ENCODE data around the gene ERGIC1.
A peak's percentile ranks its signal among the peaks of the same experiment; 100 is the strongest.

The ERGIC1 gene

GRCh38 chr5:172913117-172913850 is 79.2 kb downstream of the ERGIC1 start:
- TF ChIP-seq CTCF (IDR thresholded peaks at IDR 0.05; ENCODE audit: low read length, missing control alignments), result no peak
- DNase-seq (ENCODE audit: low read depth), result no peak
- no peak overlapping the region for H3K4me3 ChIP-seq (replicated peaks; ENCODE audit: low read depth, low read length)

- DNase-seq (ENCODE audit: low read depth), result no peak
- no peak overlapping the region for H3K4me3 ChIP-seq (replicated peaks; ENCODE audit: low read depth, low read length)
- TF ChIP-seq CTCF (IDR thresholded peaks at IDR 0.05; ENCODE audit: low read length, missing control alignments), result no peak
Measured at GRCh38 chr5:172915514-172915913, 81.5 kb downstream of the ERGIC1 start.

- no peak overlapping the region for H3K4me3 ChIP-seq (replicated peaks; ENCODE audit: low read depth, low read length)
- no peak for TF ChIP-seq CTCF (IDR thresholded peaks at IDR 0.05; ENCODE audit: low read length, missing control alignments)
- no peak for DNase-seq (ENCODE audit: low read depth)
Measured at GRCh38 chr5:172918421-172919371, 84.6 kb downstream of the ERGIC1 start.

- peak; percentile 69 for DNase-seq (ENCODE audit: low read depth)
- no peak for TF ChIP-seq CTCF (IDR thresholded peaks at IDR 0.05; ENCODE audit: low read length, missing control alignments)
- H3K4me3 ChIP-seq (replicated peaks; ENCODE audit: low read depth, low read length), result no peak overlapping the region
Measured at GRCh38 chr5:172919525-172920446, 85.7 kb downstream of the ERGIC1 start.

GRCh38 chr5:172920447-172920849 is 86.4 kb downstream of the ERGIC1 start:
- DNase-seq (ENCODE audit: low read depth), result peak; percentile 97
- H3K4me3 ChIP-seq (replicated peaks; ENCODE audit: low read depth, low read length), result no peak overlapping the region
- TF ChIP-seq CTCF (IDR thresholded peaks at IDR 0.05; ENCODE audit: low read length, missing control alignments), result no peak

GRCh38 chr5:172920995-172921394 is 86.9 kb downstream of the ERGIC1 start:
- no peak for TF ChIP-seq CTCF (IDR thresholded peaks at IDR 0.05; ENCODE audit: low read length, missing control alignments)
- DNase-seq (ENCODE audit: low read depth), result no peak

More at GRCh38 chr5:172920995-172921394, 86.9 kb downstream of the ERGIC1 start:
- H3K4me3 ChIP-seq (replicated peaks; ENCODE audit: low read depth, low read length), result no peak overlapping the region

Data from fibroblast of pulmonary artery (primary cell).